HG02943 (cell line): ENCODE data around the gene HNRNPC.
A peak's percentile ranks its signal among the peaks of the same experiment; 100 is the strongest.
"Not testable (repeated sequence)": the region's sequence is repeated elsewhere in the genome, so short reads cannot be mapped to it uniquely, and the experiment has no call there.

Experiments used
- ATAC-seq: cut with Tn5 transposase; IDR thresholded peaks from one replicate; pipeline ENCODE4 v1.9.1; 2021; ENCODE audit warnings: mild to moderate bottlenecking, low read depth, moderate library complexity; ENCODE audit not compliant: unreplicated experiment

The HNRNPC gene

GRCh38 chr14:21269252-21270046 is at the start of gene HNRNPC:
HNRNPC (minus strand) TSS chr14:21269442; CDS start chr14:21234193, 35,249 bp downstream.
- ATAC-seq = peak; percentile 93

GRCh38 chr14:21317398-21317797 is 48.2 kb upstream of the HNRNPC start:
- ATAC-seq = no peak

- ATAC-seq = no peak
These were observed 44.3 kb upstream of the HNRNPC start for GRCh38 chr14:21313512-21313911.

- no peak for ATAC-seq
These were observed 42.4 kb upstream of the HNRNPC start for GRCh38 chr14:21311614-21312013.

- ATAC-seq = no peak
These were observed 40.7 kb upstream of the HNRNPC start for GRCh38 chr14:21309956-21310355.

- ATAC-seq = no peak
These were observed 40.0 kb upstream of the HNRNPC start for GRCh38 chr14:21309238-21309636.

- peak; percentile 91 for ATAC-seq
These were observed 39.4 kb upstream of the HNRNPC start for GRCh38 chr14:21308479-21309237.

- ATAC-seq = peak; percentile 21
These were observed 38.9 kb upstream of the HNRNPC start for GRCh38 chr14:21308132-21308478.

GRCh38 chr14:21307637-21308036 is 38.4 kb upstream of the HNRNPC start:
- no peak for ATAC-seq

GRCh38 chr14:21302836-21303140 is 33.5 kb upstream of the HNRNPC start:
- not testable (repeated sequence) for ATAC-seq

- no peak for ATAC-seq
These were observed 33.0 kb upstream of the HNRNPC start for GRCh38 chr14:21302013-21302835.

- no peak for ATAC-seq
These were observed 31.6 kb upstream of the HNRNPC start for GRCh38 chr14:21300892-21301291.

- no peak for ATAC-seq
These were observed 30.4 kb upstream of the HNRNPC start for GRCh38 chr14:21299562-21300130.

- ATAC-seq = no peak
These were observed 29.1 kb upstream of the HNRNPC start for GRCh38 chr14:21298358-21298757.

GRCh38 chr14:21294026-21294425 is 24.8 kb upstream of the HNRNPC start:
- ATAC-seq = not testable (repeated sequence)

- ATAC-seq = no peak
These were observed 17.9 kb upstream of the HNRNPC start for GRCh38 chr14:21287168-21287567.

GRCh38 chr14:21286516-21286915 is 17.3 kb upstream of the HNRNPC start:
- not testable (repeated sequence) for ATAC-seq

GRCh38 chr14:21281917-21282316 is 12.7 kb upstream of the HNRNPC start:
- not testable (repeated sequence) for ATAC-seq

- no peak for ATAC-seq
These were observed 10.5 kb upstream of the HNRNPC start, which contains the start of gene RPGRIP1 for GRCh38 chr14:21279783-21280182. RPGRIP1 (plus strand) TSS chr14:21280083; CDS start chr14:21287977, 7,894 bp downstream.

- ATAC-seq = no peak
These were observed 9.4 kb upstream of the HNRNPC start for GRCh38 chr14:21278632-21279031.
